BLaER1 (cell line): ENCODE measurements around the gene COL5A3.
"Not testable (repeated sequence)": the region's sequence is repeated elsewhere in the genome, so short reads cannot be mapped to it uniquely, and the experiment has no call there.

Source experiments
- H3K27ac ChIP-seq: shearing (Covaris generic); formaldehyde crosslinking; 2 replicates; pipeline ENCODE4 v1.8.1; 2022
- H3K27me3 ChIP-seq: shearing (Covaris generic); formaldehyde crosslinking; 2 replicates; pipeline ENCODE4 v1.8.1; 2022
- H3K36me3 ChIP-seq: shearing (Covaris generic); formaldehyde crosslinking; 2 replicates; pipeline ENCODE4 v1.8.1; 2022
- H3K4me1 ChIP-seq: shearing (Covaris generic); formaldehyde crosslinking; 2 replicates; pipeline ENCODE4 v1.8.1; 2022
- H3K4me2 ChIP-seq: shearing (Covaris generic); formaldehyde crosslinking; 2 replicates; pipeline ENCODE4 v1.8.1; 2022
- H3K4me3 ChIP-seq: shearing (Covaris generic); formaldehyde crosslinking; 2 replicates; pipeline ENCODE4 v1.8.1; 2022
- H3K9ac ChIP-seq: shearing (Covaris generic); formaldehyde crosslinking; 2 replicates; pipeline ENCODE4 v1.8.1; 2022
- H3K9me3 ChIP-seq: shearing (Covaris generic); formaldehyde crosslinking; 2 replicates; pipeline ENCODE4 v1.8.1; 2022
- H4K20me1 ChIP-seq: shearing (Covaris generic); formaldehyde crosslinking; 2 replicates; pipeline ENCODE4 v1.8.1; 2022
- Cebpa-rat ChIP-seq: shearing (Covaris generic); IDR thresholded peaks from 2 replicates; pipeline ENCODE4 v1.8.1; 2022

The COL5A3 gene

DNA sequence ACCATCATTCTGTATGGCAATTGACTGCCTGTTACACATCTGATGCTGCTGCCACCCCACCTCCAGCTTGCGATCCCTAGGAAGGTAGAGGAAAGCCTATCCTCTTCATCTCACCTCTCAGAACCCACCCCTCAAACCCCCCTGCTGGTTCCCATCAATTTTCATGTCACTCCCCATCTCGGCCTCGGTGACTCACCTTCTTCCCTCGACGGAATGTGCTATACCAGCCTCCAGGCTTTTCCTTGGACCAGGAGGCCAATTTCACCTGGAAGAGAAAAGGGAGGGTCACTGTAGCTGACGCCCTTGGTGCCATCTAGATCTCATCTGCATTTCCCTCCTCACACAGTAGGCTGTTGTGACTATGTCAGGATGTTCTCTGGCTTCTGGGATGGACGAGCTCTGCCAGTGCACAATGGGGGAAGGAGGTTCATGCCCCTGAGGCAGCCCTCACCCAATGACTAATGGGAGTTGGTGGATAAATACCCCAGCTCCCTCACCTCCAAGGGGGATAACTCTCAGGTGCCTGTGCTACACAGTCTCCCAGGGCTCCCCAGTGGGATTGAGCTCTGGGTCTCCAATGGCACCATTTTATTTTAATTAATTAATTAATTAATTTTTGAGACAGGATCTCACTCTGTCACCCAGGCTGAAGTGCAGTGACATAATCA, 47.5 kb downstream of the COL5A3 start:
- Histone ChIP-seq H3K4me3 (no peak overlapping the region), H3K27me3 (no peaks in the 10 kb centered on the region), H3K27ac (no peak overlapping the region), H3K4me1 (no peaks in the 10 kb centered on the region), H3K4me2 (no peak overlapping the region), H3K9me3 (no peaks in the 10 kb centered on the region), H3K9ac (no peak overlapping the region), H4K20me1 (no peaks in the 10 kb centered on the region), H3K36me3 (no peaks in the 10 kb centered on the region)
- no peak for TF ChIP-seq Cebpa-rat

DNA sequence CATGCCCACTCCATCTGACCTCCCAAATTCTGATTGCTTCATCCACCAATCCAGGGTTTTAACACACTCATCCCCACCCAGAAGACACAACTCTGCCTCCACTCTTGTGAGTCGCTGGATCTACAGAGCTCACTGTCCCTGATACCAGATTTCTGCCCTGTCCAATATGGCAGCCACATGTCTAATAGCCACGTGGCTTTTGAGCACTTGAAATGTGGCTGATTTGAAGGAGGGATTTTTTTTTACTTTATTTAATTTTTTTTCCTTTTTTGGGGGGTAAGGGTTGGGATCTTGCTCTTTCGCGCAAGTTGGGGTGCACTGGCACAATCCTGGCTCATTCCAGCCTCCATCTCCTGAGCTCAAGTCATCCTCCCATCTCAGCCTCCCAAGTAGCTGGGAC, 49.2 kb downstream of the COL5A3 start:
- no peak overlapping the region for H3K9ac ChIP-seq
- H3K27me3 ChIP-seq = no peaks in the 10 kb centered on the region
- H4K20me1 ChIP-seq = no peaks in the 10 kb centered on the region
- no peak overlapping the region for H3K27ac ChIP-seq
- H3K36me3 ChIP-seq = no peaks in the 10 kb centered on the region
- no peaks in the 10 kb centered on the region for H3K4me1 ChIP-seq
- no peak overlapping the region for H3K4me2 ChIP-seq
- TF ChIP-seq Cebpa-rat = no peak
- H3K4me3 ChIP-seq = no peak overlapping the region
- no peaks in the 10 kb centered on the region for H3K9me3 ChIP-seq

DNA sequence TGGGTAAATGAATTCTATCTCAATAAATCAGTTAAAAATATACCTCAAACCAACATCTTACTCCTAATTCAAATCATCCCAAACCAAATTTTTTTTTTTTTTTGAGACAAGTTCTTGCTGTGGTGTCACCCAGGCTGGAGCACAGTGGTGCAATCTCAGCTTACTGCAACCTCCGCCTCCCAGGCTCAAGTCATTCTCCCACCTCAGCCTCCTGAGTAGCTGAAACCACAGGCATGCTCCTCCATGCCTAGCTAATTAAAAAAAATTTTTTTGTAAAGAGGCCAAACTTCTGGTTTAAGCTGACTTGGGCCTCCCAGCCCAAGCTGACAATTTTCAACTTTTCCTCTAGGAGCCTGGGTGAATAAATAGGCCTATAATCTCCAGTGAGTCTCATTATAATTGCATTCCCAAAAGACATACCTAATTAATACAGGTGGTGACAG, 51.9 kb downstream of the COL5A3 start:
- H3K4me2 ChIP-seq = no peak overlapping the region
- no peak overlapping the region for H3K9ac ChIP-seq
- no peak for TF ChIP-seq Cebpa-rat
- H3K27ac ChIP-seq = no peak overlapping the region
- no peak overlapping the region for H3K4me3 ChIP-seq
- H3K9me3 ChIP-seq = no peaks in the 10 kb centered on the region
- H4K20me1 ChIP-seq = no peaks in the 10 kb centered on the region
- H3K36me3 ChIP-seq = no peaks in the 10 kb centered on the region
- no peaks in the 10 kb centered on the region for H3K27me3 ChIP-seq
- H3K4me1 ChIP-seq = no peaks in the 10 kb centered on the region

DNA sequence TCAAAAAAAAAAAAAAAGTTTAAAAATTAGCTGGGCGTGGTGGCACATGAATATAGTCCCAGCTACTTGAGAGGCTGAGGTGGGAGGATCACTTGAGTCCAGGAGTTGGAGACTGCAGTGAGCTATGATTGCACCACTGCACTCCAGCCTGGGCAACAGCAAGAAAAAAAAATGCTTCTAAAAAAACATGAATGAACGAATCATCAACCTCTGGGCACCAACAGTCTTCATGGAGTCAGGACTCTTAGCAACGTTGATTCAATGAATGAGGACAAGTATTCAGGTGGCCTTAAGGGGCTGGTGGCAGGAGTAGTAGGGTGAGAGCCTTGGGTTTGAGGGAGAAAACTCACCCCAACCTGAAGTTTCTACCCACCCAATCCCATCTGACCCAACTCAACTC, 53.3 kb downstream of the COL5A3 start:
- H3K27ac ChIP-seq = no peak overlapping the region
- H4K20me1 ChIP-seq = no peaks in the 10 kb centered on the region
- TF ChIP-seq Cebpa-rat = no peak
- H3K36me3 ChIP-seq = no peaks in the 10 kb centered on the region
- no peak overlapping the region for H3K4me3 ChIP-seq
- H3K4me1 ChIP-seq = no peaks in the 10 kb centered on the region
- H3K4me2 ChIP-seq = no peak overlapping the region
- no peaks in the 10 kb centered on the region for H3K9me3 ChIP-seq
- no peaks in the 10 kb centered on the region for H3K27me3 ChIP-seq
- no peak overlapping the region for H3K9ac ChIP-seq

DNA sequence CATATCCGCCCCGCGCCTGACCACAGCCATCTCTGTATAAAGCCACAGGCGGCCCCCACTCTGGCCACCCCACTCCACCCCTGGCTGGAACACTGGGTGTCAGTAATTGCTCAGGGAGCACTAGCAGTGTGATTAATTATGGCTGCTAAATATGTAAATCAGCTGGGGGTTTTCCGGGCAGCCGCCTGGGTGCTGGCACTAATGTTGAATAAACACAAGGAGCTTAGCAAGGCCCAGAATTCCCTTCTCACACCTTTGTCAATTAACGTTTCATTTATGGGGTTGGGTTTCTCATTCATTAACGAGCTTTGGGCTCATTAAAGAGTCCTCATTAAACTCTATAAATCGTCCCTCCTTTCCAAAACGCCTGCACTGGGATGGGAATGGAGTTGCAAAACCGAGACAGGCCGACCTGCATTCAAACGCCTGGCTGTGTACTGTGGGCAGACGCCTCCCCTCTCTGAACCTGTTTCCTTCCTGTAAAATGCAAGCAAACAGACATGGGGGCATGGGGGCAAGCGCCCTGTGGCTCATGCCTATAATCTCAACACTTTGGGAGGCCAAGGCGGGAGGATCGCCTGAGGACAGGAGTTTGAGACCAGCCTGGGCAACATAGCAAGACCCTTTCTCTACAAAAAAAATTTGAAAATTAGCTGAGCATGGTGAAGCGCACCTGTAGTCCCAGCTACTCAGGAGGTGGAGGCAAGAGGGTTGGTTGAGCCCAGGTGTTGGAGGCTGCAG, 56.3 kb downstream of the COL5A3 start:
- H3K27ac ChIP-seq = no peak overlapping the region
- no peaks in the 10 kb centered on the region for H3K4me1 ChIP-seq
- H3K36me3 ChIP-seq = no peaks in the 10 kb centered on the region
- no peak overlapping the region for H3K9ac ChIP-seq
- no peaks in the 10 kb centered on the region for H3K9me3 ChIP-seq
- H3K27me3 ChIP-seq = no peaks in the 10 kb centered on the region
- H3K4me3 ChIP-seq = no peak overlapping the region
- no peak for TF ChIP-seq Cebpa-rat
- H3K4me2 ChIP-seq = no peak overlapping the region
- no peaks in the 10 kb centered on the region for H4K20me1 ChIP-seq

DNA sequence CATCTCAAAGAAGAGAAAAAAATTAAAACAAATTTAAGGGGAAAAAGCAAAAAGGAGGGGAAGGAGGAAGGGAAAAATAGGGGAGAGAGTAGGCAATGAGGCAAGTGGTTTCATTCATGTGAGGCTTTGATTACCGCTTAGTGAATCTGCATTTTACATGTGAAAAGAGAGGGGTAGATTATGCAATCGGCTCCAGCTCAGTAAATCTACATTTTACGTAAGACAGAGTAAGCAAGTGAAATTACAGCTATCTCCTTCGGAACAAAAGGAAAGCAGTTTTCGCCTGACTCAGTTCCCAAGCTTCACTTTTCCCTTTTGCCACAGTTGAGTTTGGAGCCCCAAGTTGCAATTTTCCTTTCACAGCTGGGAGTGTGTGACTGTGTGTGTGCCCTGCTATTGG, 58.0 kb downstream of the COL5A3 start:
- no peak overlapping the region for H3K27ac ChIP-seq

DNA sequence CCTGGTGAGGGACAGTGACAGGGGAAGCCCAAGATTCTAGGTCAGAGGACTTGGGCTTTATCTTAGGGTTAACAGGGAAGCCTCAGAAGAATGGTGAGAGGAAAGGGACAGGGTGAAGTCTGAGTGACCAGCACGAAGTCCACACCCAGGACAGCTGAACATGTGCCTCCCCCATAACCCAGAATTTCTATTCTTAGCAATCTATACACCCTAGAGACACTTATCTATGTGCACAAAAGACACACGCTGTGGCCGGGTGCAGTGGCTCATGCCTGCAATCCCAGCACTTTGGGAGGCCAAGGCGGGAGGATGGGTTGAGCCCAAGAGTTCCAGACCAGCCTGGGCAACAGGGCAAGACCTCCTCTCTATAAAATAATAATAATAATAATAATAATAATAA, 62.9 kb downstream of the COL5A3 start:
- Histone ChIP-seq H3K4me3 (no peak overlapping the region), H3K4me2 (no peak overlapping the region), H3K27me3 (no peaks in the 10 kb centered on the region), H3K4me1 (peaks cover 12% of the 10 kb centered on the region), H3K9ac (no peak overlapping the region), H3K36me3 (no peaks in the 10 kb centered on the region), H4K20me1 (no peaks in the 10 kb centered on the region), H3K27ac (no peak overlapping the region), H3K9me3 (peaks cover 5% of the 10 kb centered on the region)
- no peak for TF ChIP-seq Cebpa-rat

More for the DNA sequence above, 58.0 kb downstream of the COL5A3 start:
- Histone ChIP-seq H3K4me1 (no peaks in the 10 kb centered on the region), H3K27me3 (no peaks in the 10 kb centered on the region), H3K9me3 (no peaks in the 10 kb centered on the region), H3K4me3 (no peak overlapping the region), H4K20me1 (no peaks in the 10 kb centered on the region), H3K9ac (no peak overlapping the region), H3K4me2 (no peak overlapping the region), H3K36me3 (no peaks in the 10 kb centered on the region)
- peak; percentile 13; the same call in 1 of the 2 replicates for TF ChIP-seq Cebpa-rat

DNA sequence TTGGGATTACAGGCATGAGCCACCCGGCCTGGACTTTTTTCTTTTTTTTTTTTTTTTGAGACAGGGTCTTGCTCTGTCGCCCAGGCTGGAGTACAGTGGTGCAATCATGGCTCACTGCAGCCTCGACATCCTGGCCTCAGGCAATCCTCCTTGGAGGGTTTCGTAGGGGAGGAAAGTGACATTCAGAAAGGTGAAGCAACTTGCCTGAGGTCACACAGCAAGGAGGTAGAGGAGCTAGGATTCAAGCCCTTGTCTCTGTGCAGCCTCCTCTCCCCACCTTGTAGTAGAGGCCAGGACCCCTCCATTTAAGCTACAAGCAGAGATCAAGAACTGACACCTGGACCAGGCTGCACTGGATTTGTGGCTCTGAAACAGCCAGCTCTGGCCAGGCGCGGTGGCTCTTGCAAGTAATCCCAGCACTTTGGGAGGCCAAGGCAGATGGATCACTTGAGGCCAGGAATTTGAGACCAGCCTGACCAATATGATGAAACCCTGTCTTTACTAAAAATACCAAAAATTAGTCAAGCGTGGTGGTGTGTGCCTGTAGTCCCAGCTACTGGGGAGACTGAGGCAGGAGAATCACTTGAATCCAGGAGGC, 63.7 kb downstream of the COL5A3 start:
- H3K36me3 ChIP-seq, H3K27ac ChIP-seq, H3K4me2 ChIP-seq, H3K27me3 ChIP-seq, H3K9ac ChIP-seq, H4K20me1 ChIP-seq, H3K4me3 ChIP-seq: not testable (repeated sequence)
- peaks cover 13% of the 10 kb centered on the region for H3K9me3 ChIP-seq
- H3K4me1 ChIP-seq = peaks cover 12% of the 10 kb centered on the region

DNA sequence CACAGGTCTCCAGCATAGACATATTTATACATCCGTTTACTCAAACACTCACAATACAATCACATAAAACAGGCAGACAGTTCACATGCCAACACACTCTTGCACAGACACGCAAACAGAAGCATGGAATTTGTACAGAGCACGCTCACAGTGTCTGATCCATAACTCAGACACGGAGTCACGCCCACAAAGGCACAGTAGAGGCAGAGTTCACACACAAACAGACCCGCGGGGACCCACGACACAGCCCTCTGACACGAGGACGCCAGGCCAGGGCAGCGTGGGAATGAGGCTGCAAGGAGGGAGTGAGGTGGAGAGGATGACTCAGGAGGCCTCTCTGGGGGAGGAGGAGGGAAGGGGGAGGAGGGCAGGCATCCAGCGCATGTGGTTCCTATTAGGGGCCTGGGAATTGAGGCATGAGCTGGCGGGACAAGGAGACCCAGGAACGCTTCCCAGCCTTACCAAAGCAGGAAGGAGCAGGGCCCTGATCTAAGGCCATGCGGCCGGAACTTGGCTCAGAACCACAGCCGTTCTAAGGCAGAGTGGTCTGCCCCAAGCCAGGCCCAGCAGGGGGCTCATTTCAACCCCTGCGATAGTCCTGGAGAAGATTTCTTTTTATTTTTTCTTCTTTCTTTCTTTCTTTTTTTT, 64.9 kb downstream of the COL5A3 start:
- peaks cover 21% of the 10 kb centered on the region for H3K9me3 ChIP-seq
- no peak for TF ChIP-seq Cebpa-rat
- no peaks in the 10 kb centered on the region for H3K36me3 ChIP-seq
- peak overlapping the region; percentile 47 for H3K4me2 ChIP-seq
- no peak overlapping the region for H3K9ac ChIP-seq
- peaks cover 12% of the 10 kb centered on the region for H3K4me1 ChIP-seq
- H3K27ac ChIP-seq = 0 out of 2 replicates have a peak overlapping the region, but pooled peaks have one; percentile 37
- H4K20me1 ChIP-seq = no peaks in the 10 kb centered on the region
- H3K4me3 ChIP-seq = no peak overlapping the region
- no peaks in the 10 kb centered on the region for H3K27me3 ChIP-seq

DNA sequence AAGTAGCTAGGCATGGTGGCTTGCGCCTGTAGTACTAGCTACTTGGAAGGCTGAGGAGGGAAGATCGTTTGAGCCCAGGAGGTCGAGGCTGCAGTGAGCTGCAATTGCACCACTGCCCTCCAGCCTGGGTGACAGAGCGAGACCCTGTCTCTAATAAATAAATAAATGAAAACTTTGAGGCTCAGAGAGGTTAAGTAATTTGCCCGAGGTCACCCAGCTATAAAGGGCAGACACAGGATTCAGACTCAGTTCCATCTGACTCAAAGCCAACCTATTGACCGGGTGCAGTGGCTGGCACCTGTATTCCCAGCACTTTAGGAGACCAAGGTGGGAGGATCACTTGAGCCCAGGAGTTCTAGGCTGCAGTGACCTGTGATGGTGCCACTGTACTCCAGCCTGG, 66.6 kb downstream of the COL5A3 start:
- Histone ChIP-seq H3K27ac (no peak overlapping the region), H3K4me3 (no peak overlapping the region), H3K9ac (no peak overlapping the region), H3K9me3 (peaks cover 21% of the 10 kb centered on the region), H3K4me1 (peaks cover 12% of the 10 kb centered on the region), H3K36me3 (no peaks in the 10 kb centered on the region), H3K27me3 (no peaks in the 10 kb centered on the region), H3K4me2 (no peak overlapping the region), H4K20me1 (no peaks in the 10 kb centered on the region)
- no peak for TF ChIP-seq Cebpa-rat
